Endodermal cell (in vitro differentiated cells): ENCODE measurements around the gene UBAP2. TPM values are rescaled to one million over a fixed set of nuclear protein-coding genes. Genes with fewer than 3 reads are reported as not detected.

Experiments used
- DNase-seq: peaks from one replicate; pipeline ENCODE4 v3.0.0-alpha.2; 2017
- H3K27ac ChIP-seq: 2 replicates; pipeline ENCODE4 v1.5.1; 2013; ENCODE audit warnings: mild to moderate bottlenecking, low read depth, low read length, moderate library complexity
- H3K27me3 ChIP-seq: 2 replicates; pipeline ENCODE4 v1.6.1; 2013; ENCODE audit warnings: mild to moderate bottlenecking, low read length, moderate library complexity; ENCODE audit not compliant: insufficient read depth, control insufficient read depth, poor library complexity, severe bottlenecking
- H3K36me3 ChIP-seq: 2 replicates; pipeline ENCODE4 v1.7.0; 2013; ENCODE audit warnings: mild to moderate bottlenecking, low read length, moderate library complexity; ENCODE audit not compliant: control insufficient read depth, insufficient read depth
- H3K4me1 ChIP-seq: one replicate; pipeline ENCODE4 v1.7.0; 2013; ENCODE audit warnings: low read length; ENCODE audit not compliant: control insufficient read depth, insufficient read depth
- H3K4me3 ChIP-seq: 2 replicates; pipeline ENCODE4 v1.5.1; 2013; ENCODE audit warnings: mild to moderate bottlenecking, low read length, moderate library complexity
- H3K9ac ChIP-seq: 2 replicates; pipeline ENCODE4 v1.6.1; 2013; ENCODE audit warnings: mild to moderate bottlenecking, low read length, moderate library complexity; ENCODE audit not compliant: poor library complexity, severe bottlenecking; ENCODE audit errors: extremely low read depth
- H3K9me3 ChIP-seq: 2 replicates; pipeline ENCODE4 v1.6.1; 2013; ENCODE audit warnings: mild to moderate bottlenecking, low read length, moderate library complexity; ENCODE audit not compliant: control insufficient read depth
- H3K27ac Mint-ChIP-seq: 2 replicates; pipeline ENCODE4 v1.8.0; 2020; ENCODE audit warnings: mixed read lengths
- H3K27me3 Mint-ChIP-seq: 2 replicates; pipeline ENCODE4 v1.8.0; 2021; ENCODE audit warnings: mild to moderate bottlenecking, mixed read lengths; ENCODE audit not compliant: insufficient read depth
- H3K36me3 Mint-ChIP-seq: 2 replicates; pipeline ENCODE4 v1.8.0; 2020; ENCODE audit warnings: low read depth, mixed read lengths
- H3K4me1 Mint-ChIP-seq: 2 replicates; pipeline ENCODE4 v1.8.0; 2020; ENCODE audit warnings: mixed read lengths
- H3K4me3 Mint-ChIP-seq: 2 replicates; pipeline ENCODE4 v1.8.0; 2020; ENCODE audit warnings: mild to moderate bottlenecking, moderate library complexity, mixed read lengths
- H3K9me3 Mint-ChIP-seq: 2 replicates; pipeline ENCODE4 v1.8.0; 2020; ENCODE audit warnings: mild to moderate bottlenecking, mixed read lengths
- WGBS, 2 experiments: methylation state at CpG; one replicate each; pipeline versions ENCODE4 v1.1.5 to v1.1.7; 2013; ENCODE audit warnings: missing lambda C conversion rate in 2 of 2, mixed read lengths in 1 of 2; ENCODE audit not compliant: insufficient coverage in 1 of 2, insufficient read length in 1 of 2; 5-methylcytosine and 5-hydroxymethylcytosine counted together
- total RNA-seq, 2 donors: library from RNA; stranded (reverse); fragmentation: NEBNext Ultra II Directional in 1 of 2; extraction: Animal tissue kit (Norgen Biotek cat#: 25700) in 1 of 2; gene quantifications; 2 replicates in 1 of 2; 3 replicates in 1 of 2; pipeline ENCODE4 v1.2.1, GENCODE V29; 2021
- TF ChIP-seq, protein P1 (sequence below): fragments of 200-600 bp; sonication (generic); conservative IDR thresholded peaks from 2 replicates; pipeline ENCODE4 v1.5.0; 2021; ENCODE audit warnings: antibody characterized with exemption, mild to moderate bottlenecking

Gene UBAP2
- total RNA-seq, 2 donors from 2014 or later: 60.9 to 82.1 TPM

DNA sequence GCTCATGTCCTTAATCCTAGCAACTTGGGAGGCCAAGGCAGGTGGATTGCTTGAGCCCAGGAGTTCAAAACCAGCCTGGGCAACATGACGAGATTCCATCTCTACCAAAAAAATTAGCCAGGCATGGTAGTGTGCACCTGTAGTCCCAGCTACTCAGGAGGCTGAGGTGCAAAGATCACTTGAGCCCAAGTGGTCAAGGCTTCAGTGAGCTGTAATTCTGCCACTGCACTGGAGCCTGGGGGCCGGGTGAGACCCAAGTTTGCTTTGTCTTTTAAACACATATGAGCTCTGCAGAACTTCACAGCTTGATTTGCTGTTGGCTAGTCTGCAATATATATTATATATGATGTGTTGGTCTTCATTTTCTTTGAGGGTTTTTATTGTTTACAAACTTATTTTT lies 141.9 kb downstream of the UBAP2 start:
- TF ChIP-seq, protein P1, sequence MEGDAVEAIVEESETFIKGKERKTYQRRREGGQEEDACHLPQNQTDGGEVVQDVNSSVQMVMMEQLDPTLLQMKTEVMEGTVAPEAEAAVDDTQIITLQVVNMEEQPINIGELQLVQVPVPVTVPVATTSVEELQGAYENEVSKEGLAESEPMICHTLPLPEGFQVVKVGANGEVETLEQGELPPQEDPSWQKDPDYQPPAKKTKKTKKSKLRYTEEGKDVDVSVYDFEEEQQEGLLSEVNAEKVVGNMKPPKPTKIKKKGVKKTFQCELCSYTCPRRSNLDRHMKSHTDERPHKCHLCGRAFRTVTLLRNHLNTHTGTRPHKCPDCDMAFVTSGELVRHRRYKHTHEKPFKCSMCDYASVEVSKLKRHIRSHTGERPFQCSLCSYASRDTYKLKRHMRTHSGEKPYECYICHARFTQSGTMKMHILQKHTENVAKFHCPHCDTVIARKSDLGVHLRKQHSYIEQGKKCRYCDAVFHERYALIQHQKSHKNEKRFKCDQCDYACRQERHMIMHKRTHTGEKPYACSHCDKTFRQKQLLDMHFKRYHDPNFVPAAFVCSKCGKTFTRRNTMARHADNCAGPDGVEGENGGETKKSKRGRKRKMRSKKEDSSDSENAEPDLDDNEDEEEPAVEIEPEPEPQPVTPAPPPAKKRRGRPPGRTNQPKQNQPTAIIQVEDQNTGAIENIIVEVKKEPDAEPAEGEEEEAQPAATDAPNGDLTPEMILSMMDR: no peak
- Mint-ChIP-seq H3K27me3 (no peaks in the 10 kb centered on the region), H3K4me3 (no peak overlapping the region), H3K4me1 (peaks cover 14% of the 10 kb centered on the region), H3K27ac (no peak overlapping the region), H3K36me3 (peaks cover 29% of the 10 kb centered on the region), H3K9me3 (no peaks in the 10 kb centered on the region)
- Histone ChIP-seq H3K27me3 (no peaks in the 10 kb centered on the region), H3K9me3 (no peaks in the 10 kb centered on the region), H3K27ac (no peak overlapping the region), H3K4me1 (no peaks in the 10 kb centered on the region), H3K9ac (no peak overlapping the region), H3K4me3 (no peak overlapping the region), H3K36me3 (peaks cover 52% of the 10 kb centered on the region)
- no peak for DNase-seq
- WGBS, 2 experiments: 92 to 100% methylated on average over 1 to 2 of the region's 2 CpGs

DNA sequence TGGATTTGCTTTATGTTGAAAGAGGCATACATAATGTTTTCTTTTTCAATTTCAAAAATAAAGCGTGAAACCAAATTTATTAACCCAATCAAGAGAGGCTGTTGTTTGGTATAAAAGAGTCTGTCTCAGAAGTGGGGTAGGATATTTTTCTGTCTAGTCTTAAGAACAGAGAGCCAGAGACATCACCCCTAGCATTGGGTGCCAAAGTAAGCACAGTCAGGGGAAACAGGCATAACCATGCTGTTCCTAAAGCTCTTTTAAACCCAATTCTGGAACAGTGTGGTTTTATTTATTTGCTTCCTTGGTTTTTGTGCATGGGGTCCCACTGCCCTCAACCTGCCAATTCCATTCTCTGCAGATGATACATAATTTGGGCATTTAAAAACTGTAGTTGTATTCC lies 143.6 kb downstream of the UBAP2 start:
- DNase-seq: no peak
- no peaks in the 10 kb centered on the region for H3K9me3 ChIP-seq
- TF ChIP-seq, protein P1: no peak
- Mint-ChIP-seq H3K9me3 (no peaks in the 10 kb centered on the region), H3K36me3 (peaks cover 42% of the 10 kb centered on the region), H3K27ac (no peak overlapping the region), H3K27me3 (no peaks in the 10 kb centered on the region), H3K4me3 (no peak overlapping the region), H3K4me1 (peaks cover 14% of the 10 kb centered on the region)
- peaks cover 63% of the 10 kb centered on the region for H3K36me3 ChIP-seq
- H3K27ac ChIP-seq: no peak overlapping the region
- H3K4me3 ChIP-seq: no peak overlapping the region
- WGBS, 2 experiments: 100% methylated on average over 1 of the region's 1 CpG; no CpG with 5 or more reads in 1 of the 2 experiments
- no peaks in the 10 kb centered on the region for H3K4me1 ChIP-seq
- H3K9ac ChIP-seq: no peak overlapping the region
- H3K27me3 ChIP-seq: no peaks in the 10 kb centered on the region

DNA sequence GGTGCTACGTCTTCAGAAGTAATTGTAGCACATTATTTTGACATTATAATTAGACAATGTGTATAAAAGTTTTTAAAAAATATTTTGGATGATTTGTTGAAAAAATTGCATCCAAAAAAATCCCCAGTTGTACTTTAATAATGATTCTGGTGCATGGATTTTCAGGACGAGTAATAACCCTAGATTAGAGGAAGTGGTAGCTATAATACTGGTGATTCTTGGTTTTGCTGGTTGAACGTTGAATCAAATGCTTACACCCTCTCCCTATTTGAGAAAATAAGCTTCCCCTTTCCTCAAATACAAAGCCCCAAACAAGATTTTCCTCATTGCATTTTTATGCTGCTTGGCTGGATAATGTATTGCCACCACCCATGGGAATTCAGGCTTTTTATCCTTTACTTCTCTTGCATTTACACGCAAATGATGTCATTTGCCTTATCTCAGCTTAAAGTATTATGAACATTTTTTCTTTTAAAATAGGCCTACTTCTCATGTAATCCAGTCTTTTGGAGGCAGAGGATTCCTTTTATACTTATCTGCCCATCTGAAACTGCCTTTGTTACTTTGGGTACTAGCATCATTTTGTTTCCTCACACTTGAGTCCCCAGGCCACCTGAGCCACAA lies 145.4 kb downstream of the UBAP2 start:
- Mint-ChIP-seq H3K4me3 (no peak overlapping the region), H3K27me3 (no peaks in the 10 kb centered on the region), H3K27ac (peak overlapping the region; percentile 49), H3K36me3 (peaks cover 48% of the 10 kb centered on the region), H3K9me3 (no peaks in the 10 kb centered on the region), H3K4me1 (peaks cover 14% of the 10 kb centered on the region)
- Histone ChIP-seq H3K27ac (no peak overlapping the region), H3K9ac (no peak overlapping the region), H3K9me3 (no peaks in the 10 kb centered on the region), H3K36me3 (peaks cover 68% of the 10 kb centered on the region), H3K27me3 (no peaks in the 10 kb centered on the region), H3K4me3 (no peak overlapping the region), H3K4me1 (no peaks in the 10 kb centered on the region)
- WGBS, 2 experiments: 77 to 100% methylated on average over 1 to 3 of the region's 4 CpGs
- TF ChIP-seq, protein P1: no peak
- DNase-seq: no peak
